ENCODE results near the gene KCNK7.
A peak's percentile ranks its signal among the peaks of the same experiment; 100 is the strongest.

KCNK7 gene

GRCh38 chr11:65580756-65581155 is 14.8 kb downstream of the KCNK7 start:
- Histone ChIP-seq H3K4me1 (ENCODE audit: low read depth, poor library complexity, severe bottlenecking) (peaks cover 35% of the 10 kb centered on the region), H3K9ac (no peak overlapping the region), H3K36me3 (ENCODE audit: insufficient read depth) (no peaks in the 10 kb centered on the region; the same call in 1 of the 2 replicates), H3K4me3 (IDR thresholded peaks at IDR 0.05; ENCODE audit: insufficient read depth, low read depth, low read length) (no peak overlapping the region), H3K27me3 (ENCODE audit: insufficient read depth, low read depth) (no peaks in the 10 kb centered on the region), H2AFZ (ENCODE audit: low read depth) (no peak overlapping the region), H4K20me1 (ENCODE audit: insufficient read depth) (no peaks in the 10 kb centered on the region), H3K27ac (no peak overlapping the region), H3K4me2 (no peak overlapping the region), H3K79me2 (ENCODE audit: insufficient read depth, low read depth) (peaks cover 28% of the 10 kb centered on the region)
- no peak for TF ChIP-seq CTCF (conservative IDR thresholded peaks at IDR 0.05; ENCODE audit: low read depth, low read length)

- Histone ChIP-seq H3K4me3 (IDR thresholded peaks at IDR 0.05; ENCODE audit: insufficient read depth, low read depth, low read length) (no peak overlapping the region), H3K79me2 (ENCODE audit: insufficient read depth, low read depth) (peaks cover 28% of the 10 kb centered on the region), H2AFZ (ENCODE audit: low read depth) (no peak overlapping the region), H3K27ac (no peak overlapping the region), H3K36me3 (ENCODE audit: insufficient read depth) (no peaks in the 10 kb centered on the region; the same call in 1 of the 2 replicates), H3K9ac (no peak overlapping the region), H3K4me1 (ENCODE audit: low read depth, poor library complexity, severe bottlenecking) (peaks cover 34% of the 10 kb centered on the region), H3K27me3 (ENCODE audit: insufficient read depth, low read depth) (no peaks in the 10 kb centered on the region), H3K4me2 (no peak overlapping the region), H4K20me1 (ENCODE audit: insufficient read depth) (no peaks in the 10 kb centered on the region)
- no peak for TF ChIP-seq CTCF (conservative IDR thresholded peaks at IDR 0.05; ENCODE audit: low read depth, low read length)
Measured at GRCh38 chr11:65580031-65580692, 15.4 kb downstream of the KCNK7 start.

GRCh38 chr11:65579291-65579690 is 16.3 kb downstream of the KCNK7 start:
- Histone ChIP-seq H3K36me3 (ENCODE audit: insufficient read depth) (no peaks in the 10 kb centered on the region; the same call in 1 of the 2 replicates), H4K20me1 (ENCODE audit: insufficient read depth) (no peaks in the 10 kb centered on the region), H3K4me1 (ENCODE audit: low read depth, poor library complexity, severe bottlenecking) (peaks cover 35% of the 10 kb centered on the region), H3K9ac (no peak overlapping the region), H2AFZ (ENCODE audit: low read depth) (no peak overlapping the region), H3K27me3 (ENCODE audit: insufficient read depth, low read depth) (no peaks in the 10 kb centered on the region), H3K4me2 (no peak overlapping the region), H3K79me2 (ENCODE audit: insufficient read depth, low read depth) (peaks cover 28% of the 10 kb centered on the region), H3K4me3 (IDR thresholded peaks at IDR 0.05; ENCODE audit: insufficient read depth, low read depth, low read length) (no peak overlapping the region), H3K27ac (no peak overlapping the region; the same call in 1 of the 2 replicates)
- no peak for TF ChIP-seq CTCF (conservative IDR thresholded peaks at IDR 0.05; ENCODE audit: low read depth, low read length)

GRCh38 chr11:65578667-65579066 is 16.9 kb downstream of the KCNK7 start:
- no peak for TF ChIP-seq CTCF (conservative IDR thresholded peaks at IDR 0.05; ENCODE audit: low read depth, low read length)
- Histone ChIP-seq H3K27ac (no peak overlapping the region), H2AFZ (ENCODE audit: low read depth) (no peak overlapping the region), H3K4me3 (IDR thresholded peaks at IDR 0.05; ENCODE audit: insufficient read depth, low read depth, low read length) (no peak overlapping the region), H3K4me1 (ENCODE audit: low read depth, poor library complexity, severe bottlenecking) (peaks cover 35% of the 10 kb centered on the region), H3K27me3 (ENCODE audit: insufficient read depth, low read depth) (no peaks in the 10 kb centered on the region), H3K9ac (no peak overlapping the region), H3K79me2 (ENCODE audit: insufficient read depth, low read depth) (peaks cover 28% of the 10 kb centered on the region), H3K4me2 (peak overlapping the region; percentile 97; the same call in 1 of the 2 replicates), H3K36me3 (ENCODE audit: insufficient read depth) (no peaks in the 10 kb centered on the region; the same call in 1 of the 2 replicates), H4K20me1 (ENCODE audit: insufficient read depth) (no peaks in the 10 kb centered on the region)
